Amniotic stem cell (primary cell): ENCODE results near the gene CHST13.

Source experiments
- DNase-seq: peaks from one replicate; lab custom pipeline; 2025; lab: John Stamatoyannopoulos, UW

Gene CHST13

GRCh38 chr3:126542340-126543241, 18.6 kb downstream of the CHST13 start:
- no peak for DNase-seq

- no peak for DNase-seq
These were observed 19.6 kb downstream of the CHST13 start for GRCh38 chr3:126543457-126544061.

- no peak for DNase-seq
These were observed 20.8 kb downstream of the CHST13 start for GRCh38 chr3:126544596-126545281.

GRCh38 chr3:126545544-126545943, 21.6 kb downstream of the CHST13 start:
- DNase-seq: no peak

GRCh38 chr3:126546013-126546412, 22.1 kb downstream of the CHST13 start:
- no peak for DNase-seq

- DNase-seq: no peak
These were observed 22.7 kb downstream of the CHST13 start for GRCh38 chr3:126546549-126547239.

GRCh38 chr3:126547721-126548120, 23.8 kb downstream of the CHST13 start:
- no peak for DNase-seq

- no peak for DNase-seq
These were observed 24.9 kb downstream of the CHST13 start for GRCh38 chr3:126548556-126549466.

- DNase-seq: no peak
These were observed 26.0 kb downstream of the CHST13 start for GRCh38 chr3:126549861-126550487.

- DNase-seq: no peak
These were observed 26.6 kb downstream of the CHST13 start for GRCh38 chr3:126550488-126551051.

GRCh38 chr3:126551121-126551838, 27.3 kb downstream of the CHST13 start:
- no peak for DNase-seq

GRCh38 chr3:126551839-126552687, 28.1 kb downstream of the CHST13 start:
- DNase-seq: no peak

- no peak for DNase-seq
These were observed 28.8 kb downstream of the CHST13 start for GRCh38 chr3:126552688-126553283.

- no peak for DNase-seq
These were observed 29.5 kb downstream of the CHST13 start for GRCh38 chr3:126553284-126554084.

GRCh38 chr3:126554560-126555525, 30.9 kb downstream of the CHST13 start:
- DNase-seq: no peak
